ENCODE measurements around the gene VIL1. TPM values are rescaled to one million over a fixed set of nuclear protein-coding genes. Genes with fewer than 3 reads are reported as not detected.

Gene VIL1
- total and polyA plus RNA-seq, 9 of the 15 experiments (the other 6 are each of a cell fraction or from before 2014, with no cell fraction given), result 0.51 to 2.7 (median 1.2) TPM

GRCh38 chr2:218398437-218399390 is 20.2 kb upstream of the VIL1 start (continued):
- peak; percentile 47 to 70 for TF ChIP-seq E2F6 (IDR thresholded peaks at IDR 0.05; ENCODE audit: borderline replicate concordance in 1 of 2, extremely low read depth in 1 of 2, insufficient read depth in 1 of 2, insufficient read length in 1 of 2, low read depth in 1 of 2, low read length in 1 of 2, poor library complexity in 1 of 2, severe bottlenecking in 1 of 2)
- TF ChIP-seq BMI1 (IDR thresholded peaks at IDR 0.05; ENCODE audit: low read length), result no peak
- TF ChIP-seq NCOA4 (IDR thresholded peaks at IDR 0.05; ENCODE audit: partially characterized antibody), result no peak
- 0 out of 4 replicates have a peak, but pooled peaks of 1 of the 2 experiments have one; percentile 26 for TF ChIP-seq TEAD1 (CRISPR knock-in tag; IDR thresholded peaks at IDR 0.05)
- no peak for TF ChIP-seq ZNF12 (CRISPR knock-in tag; IDR thresholded peaks at IDR 0.05)
- 0 out of 2 replicates have a peak, but pooled peaks have one; percentile 9 for TF ChIP-seq ARID4B (CRISPR knock-in tag; IDR thresholded peaks at IDR 0.05)
- TF ChIP-seq ZNF395 (CRISPR knock-in tag; IDR thresholded peaks at IDR 0.05), result peak; percentile 52; the same call in 1 of the 2 replicates
- no peak for TF ChIP-seq SMARCC2 (IDR thresholded peaks at IDR 0.05; ENCODE audit: low read depth)
- TF ChIP-seq PRPF4 (IDR thresholded peaks at IDR 0.05; ENCODE audit: insufficient read depth, low read depth, low read length, poor library complexity, severe bottlenecking), result peak; percentile 31
- TF ChIP-seq MEF2A (IDR thresholded peaks at IDR 0.05; ENCODE audit: control insufficient read depth, low read depth, low read length), result no peak
- TF ChIP-seq, protein P1, sequence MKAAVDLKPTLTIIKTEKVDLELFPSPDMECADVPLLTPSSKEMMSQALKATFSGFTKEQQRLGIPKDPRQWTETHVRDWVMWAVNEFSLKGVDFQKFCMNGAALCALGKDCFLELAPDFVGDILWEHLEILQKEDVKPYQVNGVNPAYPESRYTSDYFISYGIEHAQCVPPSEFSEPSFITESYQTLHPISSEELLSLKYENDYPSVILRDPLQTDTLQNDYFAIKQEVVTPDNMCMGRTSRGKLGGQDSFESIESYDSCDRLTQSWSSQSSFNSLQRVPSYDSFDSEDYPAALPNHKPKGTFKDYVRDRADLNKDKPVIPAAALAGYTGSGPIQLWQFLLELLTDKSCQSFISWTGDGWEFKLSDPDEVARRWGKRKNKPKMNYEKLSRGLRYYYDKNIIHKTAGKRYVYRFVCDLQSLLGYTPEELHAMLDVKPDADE (conservative IDR thresholded peaks at IDR 0.05; ENCODE audit: control insufficient read depth, low read depth, low read length), result no peak
- TF ChIP-seq KDM1A (IDR thresholded peaks at IDR 0.05), result no peak
- TF ChIP-seq HNRNPUL1 (IDR thresholded peaks at IDR 0.05; ENCODE audit: low read length), result no peak
- TF ChIP-seq HNRNPK (IDR thresholded peaks at IDR 0.05; ENCODE audit: low read depth, low read length, poor library complexity, severe bottlenecking), result no peak
- no peak for TF ChIP-seq TCF7 (IDR thresholded peaks at IDR 0.05; ENCODE audit: borderline replicate concordance)
- TF ChIP-seq ZNF146 (CRISPR knock-in tag; IDR thresholded peaks at IDR 0.05; ENCODE audit: unreplicated experiment), result no peak
- TF ChIP-seq TAF15 (IDR thresholded peaks at IDR 0.05; ENCODE audit: low read depth, low read length), result no peak

Data from K562 (cell line).